ENCODE results near the gene CR1L. TPM values are rescaled to one million over a fixed set of nuclear protein-coding genes. Genes with fewer than 3 reads are reported as not detected.
"Not testable (repeated sequence)": the region's sequence is repeated elsewhere in the genome, so short reads cannot be mapped to it uniquely, and the experiment has no call there.

Gene CR1L
- total RNA-seq, 2 donors from 2014 or later = 1.4 TPM; not detected in 1

GRCh38 chr1:207748737-207749528 is 104.0 kb downstream of the CR1L start:
- Mint-ChIP-seq H3K36me3 (peaks cover 7 to 18% of the 10 kb centered on the region in 2 donors), H3K27ac (peak overlapping the region in 1 of 2 donors; percentile 9), H3K9me3 (no peaks in the 10 kb centered on the region)
- no peak for DNase-seq (ENCODE audit: low spot score in 2 of 2)
- no peak for ATAC-seq

- Mint-ChIP-seq H3K27ac (peak overlapping the region; percentile 98), H3K36me3 (peaks cover 7 to 18% of the 10 kb centered on the region in 2 donors), H3K9me3 (no peaks in the 10 kb centered on the region)
- DNase-seq (ENCODE audit: low spot score in 2 of 2) = no peak
- ATAC-seq = no peak
Measured at GRCh38 chr1:207750631-207751305, 105.8 kb downstream of the CR1L start.

GRCh38 chr1:207751463-207751789 is 106.5 kb downstream of the CR1L start:
- peak overlapping the region; percentile 98 for H3K27ac Mint-ChIP-seq
- not testable (repeated sequence) for DNase-seq (ENCODE audit: low spot score in 2 of 2); H3K9me3 Mint-ChIP-seq; ATAC-seq
- H3K36me3 Mint-ChIP-seq = peaks cover 10 to 18% of the 10 kb centered on the region in 2 donors

- peaks cover 15 to 18% of the 10 kb centered on the region in 2 donors for H3K36me3 Mint-ChIP-seq
- peak; percentile 97 to 98 for ATAC-seq
- H3K9me3 Mint-ChIP-seq = no peaks in the 10 kb centered on the region
- DNase-seq (ENCODE audit: low spot score in 2 of 2) = peak; percentile 93 to 97
- peak within 1 kb of the TSS; percentile 98 to 99 for H3K27ac Mint-ChIP-seq
Measured at GRCh38 chr1:207751790-207752455, 107.0 kb downstream of the CR1L start, which contains the start of gene CD46. CD46 (plus strand) TSS chr1:207752054; CDS start chr1:207752213, 159 bp downstream.

GRCh38 chr1:207752456-207752998 is 107.6 kb downstream of the CR1L start:
- Mint-ChIP-seq H3K36me3 (peaks cover 17 to 18% of the 10 kb centered on the region in 2 donors), H3K9me3 (no peaks in the 10 kb centered on the region), H3K27ac (peak overlapping the region; percentile 98 to 99)
- DNase-seq (ENCODE audit: low spot score in 2 of 2) (peak; percentile 34 to 61), ATAC-seq (peak; percentile 41 to 53)

- H3K36me3 Mint-ChIP-seq = peaks cover 17 to 18% of the 10 kb centered on the region in 2 donors
Measured at GRCh38 chr1:207753611-207754010, 108.7 kb downstream of the CR1L start.

GRCh38 chr1:207754011-207754410 is 109.1 kb downstream of the CR1L start:
- peaks cover 17 to 18% of the 10 kb centered on the region in 2 donors for H3K36me3 Mint-ChIP-seq
- no peak for DNase-seq (ENCODE audit: low spot score in 2 of 2)
- no peaks in the 10 kb centered on the region for H3K9me3 Mint-ChIP-seq
- ATAC-seq = no peak
- H3K27ac Mint-ChIP-seq = peak overlapping the region in 1 of 2 donors; percentile 39

More at GRCh38 chr1:207753611-207754010, 108.7 kb downstream of the CR1L start:
- DNase-seq (ENCODE audit: low spot score in 2 of 2) (no peak), ATAC-seq (no peak)
- Mint-ChIP-seq H3K9me3 (no peaks in the 10 kb centered on the region), H3K27ac (no peak overlapping the region)

GRCh38 chr1:207754974-207755700 is 110.2 kb downstream of the CR1L start:
- H3K9me3 Mint-ChIP-seq = no peaks in the 10 kb centered on the region
- ATAC-seq (no peak), DNase-seq (ENCODE audit: low spot score in 2 of 2) (no peak)
- no peak overlapping the region for H3K27ac Mint-ChIP-seq
- H3K36me3 Mint-ChIP-seq = peaks cover 18 to 22% of the 10 kb centered on the region in 2 donors

- ATAC-seq = no peak
Measured at GRCh38 chr1:207755846-207756693, 111.1 kb downstream of the CR1L start.

GRCh38 chr1:207762622-207763021 is 117.7 kb downstream of the CR1L start:
- Mint-ChIP-seq H3K27ac (no peak overlapping the region), H3K36me3 (peaks cover 31 to 60% of the 10 kb centered on the region in 2 donors), H3K9me3 (no peaks in the 10 kb centered on the region)
- no peak for ATAC-seq
- DNase-seq (ENCODE audit: low spot score in 2 of 2) = no peak

More at GRCh38 chr1:207755846-207756693, 111.1 kb downstream of the CR1L start:
- DNase-seq (ENCODE audit: low spot score in 2 of 2) = no peak
- Mint-ChIP-seq H3K27ac (peak overlapping the region; percentile 33 to 70), H3K36me3 (peaks cover 21 to 22% of the 10 kb centered on the region in 2 donors), H3K9me3 (no peaks in the 10 kb centered on the region)

GRCh38 chr1:207763091-207763490 is 118.2 kb downstream of the CR1L start:
- peaks cover 31 to 60% of the 10 kb centered on the region in 2 donors for H3K36me3 Mint-ChIP-seq
- DNase-seq (ENCODE audit: low spot score in 2 of 2) (no peak), ATAC-seq (no peak)
- no peaks in the 10 kb centered on the region for H3K9me3 Mint-ChIP-seq
- H3K27ac Mint-ChIP-seq = no peak overlapping the region

GRCh38 chr1:207763972-207764371 is 119.0 kb downstream of the CR1L start:
- Mint-ChIP-seq H3K9me3 (no peaks in the 10 kb centered on the region), H3K27ac (no peak overlapping the region), H3K36me3 (peaks cover 33 to 68% of the 10 kb centered on the region in 2 donors)
- ATAC-seq (no peak), DNase-seq (ENCODE audit: low spot score in 2 of 2) (no peak)

- no peak for ATAC-seq
- Mint-ChIP-seq H3K27ac (peak overlapping the region in 1 of 2 donors; percentile 23), H3K36me3 (peaks cover 40 to 75% of the 10 kb centered on the region in 2 donors)
Measured at GRCh38 chr1:207766569-207766968, 121.6 kb downstream of the CR1L start.

GRCh38 chr1:207770514-207770913 is 125.6 kb downstream of the CR1L start:
- ATAC-seq; H3K9me3 Mint-ChIP-seq; H3K27ac Mint-ChIP-seq; DNase-seq (ENCODE audit: low spot score in 2 of 2): not testable (repeated sequence)
- peaks cover 54 to 76% of the 10 kb centered on the region in 2 donors for H3K36me3 Mint-ChIP-seq

More at GRCh38 chr1:207766569-207766968, 121.6 kb downstream of the CR1L start:
- H3K9me3 Mint-ChIP-seq = peaks cover 0 to 3% of the 10 kb centered on the region in 2 donors
- DNase-seq (ENCODE audit: low spot score in 2 of 2) = no peak
